ENCODE measurements around the gene VWA1. TPM values are rescaled to one million over a fixed set of nuclear protein-coding genes. Genes with fewer than 3 reads are reported as not detected.
A peak's percentile ranks its signal among the peaks of the same experiment; 100 is the strongest.
"Not testable (repeated sequence)": the region's sequence is repeated elsewhere in the genome, so short reads cannot be mapped to it uniquely, and the experiment has no call there.

VWA1 gene
- total RNA-seq, 1 experiment from 2014 or later: 0.54 TPM

GRCh38 chr1:1440262-1441001 lies 4.9 kb downstream of the VWA1 start:
- no peak for DNase-seq (ENCODE audit: unreplicated experiment)
- no peaks in the 10 kb centered on the region for H3K27me3 Mint-ChIP-seq (ENCODE audit: insufficient read depth, unreplicated experiment)
- POLR2A ChIA-PET: no interaction called here
- no peaks in the 10 kb centered on the region for H3K36me3 Mint-ChIP-seq (ENCODE audit: insufficient read depth, unreplicated experiment)
- CTCF ChIA-PET: interaction anchor here (0.6 to 1.8 kb wide), 18 partner anchors 8 to 604 kb away, joined by 3 to 11 read pairs (median 4); partner anchors contain the start of gene CCNL2
- BruUV-seq (replicated peaks): no TSS peak
- no peaks in the 10 kb centered on the region for H3K9me3 Mint-ChIP-seq (ENCODE audit: unreplicated experiment)
- no peaks in the 10 kb centered on the region for H3K4me1 Mint-ChIP-seq (ENCODE audit: insufficient read depth, unreplicated experiment)
- intact Hi-C loops (cut with micrococcal nuclease): no loop called here
- H3K27ac Mint-ChIP-seq (ENCODE audit: low read depth, unreplicated experiment): no peak overlapping the region
- H3K4me3 Mint-ChIP-seq (ENCODE audit: unreplicated experiment): no peak overlapping the region
- no peak for TF ChIP-seq CTCF (IDR thresholded peaks at IDR 0.05; ENCODE audit: unreplicated experiment)

- no peaks in the 10 kb centered on the region for H3K4me1 Mint-ChIP-seq (ENCODE audit: insufficient read depth, unreplicated experiment)
- ChIA-PET CTCF (interaction anchor here (0.6 to 1.8 kb wide), 19 partner anchors 10 to 604 kb away, joined by 3 to 11 read pairs (median 4); partner anchors contain the start of gene CCNL2), POLR2A (no interaction called here)
- no peaks in the 10 kb centered on the region for H3K36me3 Mint-ChIP-seq (ENCODE audit: insufficient read depth, unreplicated experiment)
- DNase-seq (ENCODE audit: unreplicated experiment): peak; percentile 42
- TF ChIP-seq CTCF (IDR thresholded peaks at IDR 0.05; ENCODE audit: unreplicated experiment): peak; percentile 89
- BruUV-seq (replicated peaks): no TSS peak
- no peaks in the 10 kb centered on the region for H3K27me3 Mint-ChIP-seq (ENCODE audit: insufficient read depth, unreplicated experiment)
- no peak overlapping the region for H3K27ac Mint-ChIP-seq (ENCODE audit: low read depth, unreplicated experiment)
- intact Hi-C loops (cut with micrococcal nuclease): no loop called here
- no peaks in the 10 kb centered on the region for H3K9me3 Mint-ChIP-seq (ENCODE audit: unreplicated experiment)
- no peak overlapping the region for H3K4me3 Mint-ChIP-seq (ENCODE audit: unreplicated experiment)
Observed at GRCh38 chr1:1441002-1441888, 5.8 kb downstream of the VWA1 start.

GRCh38 chr1:1442069-1442770 lies 6.7 kb downstream of the VWA1 start:
- H3K36me3 Mint-ChIP-seq (ENCODE audit: insufficient read depth, unreplicated experiment): no peaks in the 10 kb centered on the region
- CTCF ChIA-PET: interaction anchor here (0.6 to 1.8 kb wide), 4 partner anchors 9 to 68 kb away, joined by 3 to 11 read pairs (median 7); no protein-coding TSS in a partner anchor
- intact Hi-C loops (cut with micrococcal nuclease): no loop called here
- no peak for TF ChIP-seq CTCF (IDR thresholded peaks at IDR 0.05; ENCODE audit: unreplicated experiment)
- DNase-seq (ENCODE audit: unreplicated experiment): no peak
- H3K4me1 Mint-ChIP-seq (ENCODE audit: insufficient read depth, unreplicated experiment): no peaks in the 10 kb centered on the region
- no peaks in the 10 kb centered on the region for H3K27me3 Mint-ChIP-seq (ENCODE audit: insufficient read depth, unreplicated experiment)
- no TSS peak for BruUV-seq (replicated peaks)
- no peaks in the 10 kb centered on the region for H3K9me3 Mint-ChIP-seq (ENCODE audit: unreplicated experiment)
- H3K4me3 Mint-ChIP-seq (ENCODE audit: unreplicated experiment): no peak overlapping the region
- POLR2A ChIA-PET: no interaction called here
- H3K27ac Mint-ChIP-seq (ENCODE audit: low read depth, unreplicated experiment): no peak overlapping the region

- H3K27ac Mint-ChIP-seq (ENCODE audit: low read depth, unreplicated experiment); H3K4me1 Mint-ChIP-seq (ENCODE audit: insufficient read depth, unreplicated experiment); DNase-seq (ENCODE audit: unreplicated experiment); intact Hi-C loops (cut with micrococcal nuclease); CTCF ChIA-PET; H3K4me3 Mint-ChIP-seq (ENCODE audit: unreplicated experiment); H3K9me3 Mint-ChIP-seq (ENCODE audit: unreplicated experiment); POLR2A ChIA-PET; H3K36me3 Mint-ChIP-seq (ENCODE audit: insufficient read depth, unreplicated experiment); BruUV-seq (replicated peaks): not testable (repeated sequence)
- peaks cover 15% of the 10 kb centered on the region for H3K27me3 Mint-ChIP-seq (ENCODE audit: insufficient read depth, unreplicated experiment)
Observed at GRCh38 chr1:1446631-1447030, 11.1 kb downstream of the VWA1 start.

All from MCF 10A (cell line).